ENCODE results near the gene WBP2. TPM values are rescaled to one million over a fixed set of nuclear protein-coding genes. Genes with fewer than 3 reads are reported as not detected.

Gene WBP2
- total and polyA plus RNA-seq, 2 of the 8 experiments (the other 6 are each of a cell fraction or from before 2014, with no cell fraction given): 48.2 to 71.2 TPM

DNA sequence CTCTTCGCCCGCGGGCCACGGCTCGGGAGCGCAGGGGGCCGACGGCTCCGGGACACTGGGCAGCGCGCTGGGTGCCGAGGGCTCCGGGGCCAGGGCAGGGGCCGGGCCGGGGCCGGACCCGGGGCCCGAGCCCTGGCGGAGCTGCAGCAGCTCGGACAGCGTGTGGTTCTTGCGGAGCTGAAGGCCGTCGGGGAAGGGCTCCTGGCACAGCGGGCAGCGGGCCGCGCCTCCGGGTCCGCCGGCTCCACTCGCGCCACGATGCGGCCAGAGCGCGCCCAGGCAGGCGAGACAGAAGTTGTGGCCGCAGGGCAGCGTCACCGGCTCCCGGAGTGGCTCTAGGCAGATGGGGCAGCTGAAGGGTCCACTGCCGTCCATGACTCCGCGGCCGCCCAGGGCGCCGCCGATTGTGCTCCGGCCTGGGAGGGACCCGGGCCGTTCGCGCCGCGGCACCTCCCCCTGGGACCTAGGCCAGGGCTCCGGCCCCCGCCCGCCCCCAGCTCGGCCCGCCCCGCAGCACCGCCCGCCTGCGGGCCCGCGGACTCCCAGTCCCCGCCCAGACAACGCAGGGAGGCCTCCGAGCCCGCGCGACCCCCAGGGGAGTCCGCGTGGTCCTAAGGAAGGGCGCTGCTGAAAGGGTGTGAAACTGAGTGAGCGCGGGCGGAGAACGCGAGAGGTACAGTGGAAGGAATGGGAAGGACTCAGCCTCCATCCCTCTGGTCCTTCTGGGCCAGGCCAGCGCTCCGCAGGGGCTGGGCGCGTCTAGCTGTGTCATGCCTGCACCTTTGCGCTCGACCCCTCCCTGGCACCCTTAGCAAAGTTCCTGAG lies 23.3 kb upstream of the WBP2 start, which contains the start of gene TRIM47:
Gene TRIM47 (minus strand): TSS at position 408 of the 825 bp plus-strand sequence. CDS start 33 bp downstream, at position 375.
- H2BK5ac ChIP-seq (ENCODE audit: low read depth, low read length): no peak within 1 kb of the TSS
- H3K4me1 ChIP-seq (replicated peaks in 1 of 4; ENCODE audit: control insufficient read depth in 3 of 4, insufficient read depth in 4 of 4, low read length in 3 of 4): peaks cover 0 to 22% (median 12%) of the 10 kb centered on the region in 4 experiments; a peak in 6 of 7 replicates
- H3K18ac ChIP-seq (ENCODE audit: extremely low read depth, low read length): peak within 1 kb of the TSS; percentile 71
- no peak within 1 kb of the TSS for H2AK5ac ChIP-seq (ENCODE audit: low read depth, low read length)
- H3K9ac ChIP-seq (replicated peaks in 1 of 4; ENCODE audit: extremely low read depth in 1 of 4, low read depth in 3 of 4, low read length in 3 of 4): peak within 1 kb of the TSS in 2 of 4 experiments; percentile 6 to 53; a peak in 3 of 7 replicates
- no peak for FAIRE-seq
- 6% methylated on average over 56 of the region's 87 CpGs; no CpG with 5 or more reads in 1 of the 2 experiments for WGBS, 2 experiments (ENCODE audit: extremely low coverage in 1 of 2, insufficient coverage in 1 of 2, insufficient read length in 1 of 2, insufficient replicate concordance in 2 of 2, low coverage in 1 of 2, low lambda C conversion rate in 2 of 2, missing lambda C conversion rate in 1 of 2)
- peaks cover 0 to 3% of the 10 kb centered on the region in 2 experiments for H4K20me1 ChIP-seq (replicated peaks in 1 of 2; ENCODE audit: control insufficient read depth in 1 of 2, insufficient read depth in 2 of 2, low read length in 2 of 2)
- H3K27ac ChIP-seq (ENCODE audit: low read depth, low read length): no peak within 1 kb of the TSS
- peak within 1 kb of the TSS; percentile 58 for H2AFZ ChIP-seq (ENCODE audit: low read length)
- no peak within 1 kb of the TSS for H3K23ac ChIP-seq (ENCODE audit: insufficient read length)
- H3K27me3 ChIP-seq (replicated peaks in 1 of 4; ENCODE audit: control insufficient read depth in 3 of 4, extremely low read depth in 1 of 4, insufficient read depth in 3 of 4, low read length in 3 of 4): peaks cover 10 to 31% (median 24%) of the 10 kb centered on the region in 4 experiments
- no peak within 1 kb of the TSS for H4K91ac ChIP-seq (replicated peaks; ENCODE audit: insufficient read length, low read length)
- TF ChIP-seq MAX (IDR thresholded peaks at IDR 0.05): peak; percentile 72
- peak; percentile 29; the same call in 1 of the 2 replicates for TF ChIP-seq CHD2 (IDR thresholded peaks at IDR 0.05; ENCODE audit: low read length)
- peak; percentile 70; the same call in 1 of the 2 replicates for TF ChIP-seq FOSL1 (IDR thresholded peaks at IDR 0.05; ENCODE audit: insufficient read depth, low read depth, low read length)
- TF ChIP-seq RFX5 (IDR thresholded peaks at IDR 0.05; ENCODE audit: borderline replicate concordance, low read depth, low read length): no peak
- 0 out of 2 replicates have a peak, but pooled peaks have one; percentile 8 for TF ChIP-seq BACH1 (IDR thresholded peaks at IDR 0.05; ENCODE audit: low read length)
- TF ChIP-seq TEAD4 (IDR thresholded peaks at IDR 0.05; ENCODE audit: low read depth, low read length): peak; percentile 44; the same call in 1 of the 2 replicates
- no peak within 1 kb of the TSS; the same call in 1 of the 2 replicates for H2BK15ac ChIP-seq (ENCODE audit: low read length)
- H3K9me3 ChIP-seq (ENCODE audit: insufficient read depth in 2 of 2, low read depth in 1 of 2, low read length in 1 of 2): no peaks in the 10 kb centered on the region
- peak in 1 of 2 experiments; percentile 71 for DNase-seq (ENCODE audit: low read depth in 1 of 2, low spot score in 2 of 2)
- CTCF ChIA-PET (ENCODE audit: partially characterized antibody): interaction anchor here (1.0 to 11.3 kb wide), 13 partner anchors 9 to 136 kb away, joined by 3 to 157 read pairs (median 4); partner anchors contain the start of gene TRIM65
- H3K4ac ChIP-seq (replicated peaks; ENCODE audit: insufficient read length, low read depth, low read length): no peak within 1 kb of the TSS
- peak within 1 kb of the TSS; percentile 40 to 72 (median 66) for H3K4me3 ChIP-seq (ENCODE audit: extremely low read depth in 1 of 4, insufficient read depth in 2 of 4, low read depth in 3 of 4, low read length in 4 of 4)
- H3K36me3 ChIP-seq (ENCODE audit: control insufficient read depth in 2 of 4, insufficient read depth in 4 of 4, low read length in 3 of 4): no peaks in the 10 kb centered on the region
- H4K8ac ChIP-seq (ENCODE audit: extremely low read depth, insufficient read depth, low read length): peak within 1 kb of the TSS; percentile 88
- peaks cover 15% of the 10 kb centered on the region; the same call in 1 of the 2 replicates for H3K23me2 ChIP-seq (ENCODE audit: low read depth, low read length)
- H3K14ac ChIP-seq (ENCODE audit: insufficient read length): no peak within 1 kb of the TSS
- peak within 1 kb of the TSS; percentile 20; the same call in 1 of the 2 replicates for H2BK12ac ChIP-seq (ENCODE audit: low read depth, low read length)
- H3K56ac ChIP-seq (replicated peaks; ENCODE audit: insufficient read length, low read depth, low read length): no peak within 1 kb of the TSS
- H3K4me2 ChIP-seq (ENCODE audit: insufficient read depth in 1 of 2, low read depth in 2 of 2, low read length in 2 of 2): peak within 1 kb of the TSS; percentile 73 to 94
- POLR2A ChIA-PET (ENCODE audit: partially characterized antibody): interaction anchor here (1.2 to 12.1 kb wide), 12 partner anchors 11 to 201 kb away, joined by 3 to 143 read pairs (median 5); partner anchors contain the start of genes TRIM65, UNC13D, WBP2 and ZACN
- H2BK20ac ChIP-seq (ENCODE audit: low read length): no peak within 1 kb of the TSS
- no peaks in the 10 kb centered on the region for H3K79me2 ChIP-seq (ENCODE audit: control insufficient read depth in 1 of 2, insufficient read depth in 2 of 2, low read length in 2 of 2)
- no peak within 1 kb of the TSS for H2BK120ac ChIP-seq (replicated peaks; ENCODE audit: low read depth, low read length)
- no peak within 1 kb of the TSS for H4K5ac ChIP-seq (ENCODE audit: insufficient read length, low read depth, low read length)
- no peaks in the 10 kb centered on the region for H3K79me1 ChIP-seq (ENCODE audit: low read depth, low read length)
